Naive thymus-derived CD4-positive, alpha-beta T cell (primary cell): ENCODE data around the gene LRPPRC. TPM values are rescaled to one million over a fixed set of nuclear protein-coding genes. Genes with fewer than 3 reads are reported as not detected.

ENCODE experiments used
- polyA plus RNA-seq, 2 donors: library from polyadenylated mRNA; unstranded; fragments of 300-500 nt; fragmentation: Illumina TruSeq; gene quantifications; one replicate each; pipeline ENCODE4 v1.2.3, GENCODE V29; 2021
- total RNA-seq, 6 experiments: library from RNA in 5 of 6; stranded (reverse) in 5 of 6; gene quantifications; 1 replicate in 5 of 6; 2 replicates in 1 of 6; pipeline ENCODE4 v1.2.3 and lab custom pipeline; 2021 to 2026

Gene LRPPRC
- total and polyA plus RNA-seq, 7 experiments from 2014 or later = 42.3 to 92.7 (median 67.0) TPM

Other genes with a start within 250 kb of the LRPPRC start
- 1 to 10 TPM; 1.9 to 6.1 (median 5.1) TPM for gene DYNC2LI1, start 221.9 kb downstream of the LRPPRC start, total RNA-seq
- 1 to 10 TPM; 5.6 to 7.8 TPM for gene DYNC2LI1, start 221.9 kb downstream of the LRPPRC start, polyA plus RNA-seq
- not detected for gene ABCG5, start 157.2 kb downstream of the LRPPRC start, total RNA-seq
- not detected for gene ABCG5, start 157.2 kb downstream of the LRPPRC start, polyA plus RNA-seq
- gene ABCG8, start 157.0 kb downstream of the LRPPRC start, total RNA-seq = not detected
- gene ABCG8, start 157.0 kb downstream of the LRPPRC start, polyA plus RNA-seq = under 1 TPM in 1 of 2 donors, not detected in 1; 0.11 TPM
- gene PPM1B, start 172.9 kb upstream of the LRPPRC start, total RNA-seq = 10 to 100 TPM; 46.0 to 89.5 (median 78.8) TPM
- 10 to 100 TPM; 52.0 to 74.7 TPM for gene PPM1B, start 172.9 kb upstream of the LRPPRC start, polyA plus RNA-seq